HFF-Myc (cell line): ENCODE data around the gene COPZ1.
"Not testable (repeated sequence)": the region's sequence is repeated elsewhere in the genome, so short reads cannot be mapped to it uniquely, and the experiment has no call there.

Experiments
- DNase-seq: peaks from one replicate; pipeline ENCODE4 v3.0.0-alpha.2; 2011; ENCODE audit warnings: low read depth; ENCODE audit errors: extremely low read depth
- H3K4me3 ChIP-seq: replicated peaks from 2 replicates; pipeline ENCODE4 v1.5.1; 2011; ENCODE audit warnings: low read depth, mild to moderate bottlenecking, control low read depth, low read length
- TF ChIP-seq, protein P1 (sequence below): IDR thresholded peaks from 2 replicates; pipeline ENCODE4 v1.5.1; 2012; ENCODE audit warnings: mild to moderate bottlenecking, low read depth, low read length, control low read depth; ENCODE audit errors: missing control alignments

COPZ1 gene

DNA sequence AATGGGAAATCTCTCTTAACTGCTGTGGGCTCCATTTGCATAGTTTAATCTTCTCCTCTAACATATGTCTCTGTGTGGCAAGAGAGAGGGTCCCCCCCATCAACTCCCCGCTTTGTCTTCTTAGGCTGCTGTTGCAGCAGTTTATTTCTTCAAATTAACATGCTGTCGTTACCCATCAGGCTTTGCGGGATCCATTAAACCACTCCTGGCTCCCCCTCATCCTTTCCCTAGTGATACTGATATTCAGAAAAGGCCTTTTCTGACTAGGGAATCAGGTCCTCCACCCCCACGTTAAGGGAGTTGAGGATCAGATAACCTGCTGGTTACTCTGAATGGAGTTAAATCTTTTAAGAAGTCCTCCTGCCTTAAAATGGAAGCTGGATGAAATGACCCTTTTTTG, 24.1 kb downstream of the COPZ1 start:
- H3K4me3 ChIP-seq: no peak overlapping the region
- TF ChIP-seq, protein P1, sequence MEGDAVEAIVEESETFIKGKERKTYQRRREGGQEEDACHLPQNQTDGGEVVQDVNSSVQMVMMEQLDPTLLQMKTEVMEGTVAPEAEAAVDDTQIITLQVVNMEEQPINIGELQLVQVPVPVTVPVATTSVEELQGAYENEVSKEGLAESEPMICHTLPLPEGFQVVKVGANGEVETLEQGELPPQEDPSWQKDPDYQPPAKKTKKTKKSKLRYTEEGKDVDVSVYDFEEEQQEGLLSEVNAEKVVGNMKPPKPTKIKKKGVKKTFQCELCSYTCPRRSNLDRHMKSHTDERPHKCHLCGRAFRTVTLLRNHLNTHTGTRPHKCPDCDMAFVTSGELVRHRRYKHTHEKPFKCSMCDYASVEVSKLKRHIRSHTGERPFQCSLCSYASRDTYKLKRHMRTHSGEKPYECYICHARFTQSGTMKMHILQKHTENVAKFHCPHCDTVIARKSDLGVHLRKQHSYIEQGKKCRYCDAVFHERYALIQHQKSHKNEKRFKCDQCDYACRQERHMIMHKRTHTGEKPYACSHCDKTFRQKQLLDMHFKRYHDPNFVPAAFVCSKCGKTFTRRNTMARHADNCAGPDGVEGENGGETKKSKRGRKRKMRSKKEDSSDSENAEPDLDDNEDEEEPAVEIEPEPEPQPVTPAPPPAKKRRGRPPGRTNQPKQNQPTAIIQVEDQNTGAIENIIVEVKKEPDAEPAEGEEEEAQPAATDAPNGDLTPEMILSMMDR: no peak
- DNase-seq: no peak

DNA sequence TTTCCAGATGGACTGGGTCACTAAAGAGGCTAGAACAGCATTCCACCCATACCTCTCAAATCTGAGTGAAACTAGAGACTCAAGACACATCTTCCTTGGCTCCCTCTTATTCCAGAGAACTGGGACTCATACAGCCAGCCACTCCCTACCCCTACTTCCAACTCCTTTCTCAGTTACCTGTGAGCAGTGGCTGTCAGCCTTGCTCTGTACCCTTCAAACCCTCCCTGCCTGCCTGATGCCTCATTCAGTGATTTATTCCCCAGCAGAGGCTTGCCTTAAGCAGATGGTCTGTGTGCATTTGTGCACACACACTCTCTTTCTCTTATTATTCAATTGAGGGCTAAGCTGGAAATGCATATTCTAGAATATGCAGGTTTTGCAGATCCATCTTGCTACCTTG, 24.7 kb downstream of the COPZ1 start:
- DNase-seq: no peak
- no peak overlapping the region for H3K4me3 ChIP-seq
- TF ChIP-seq, protein P1: no peak

DNA sequence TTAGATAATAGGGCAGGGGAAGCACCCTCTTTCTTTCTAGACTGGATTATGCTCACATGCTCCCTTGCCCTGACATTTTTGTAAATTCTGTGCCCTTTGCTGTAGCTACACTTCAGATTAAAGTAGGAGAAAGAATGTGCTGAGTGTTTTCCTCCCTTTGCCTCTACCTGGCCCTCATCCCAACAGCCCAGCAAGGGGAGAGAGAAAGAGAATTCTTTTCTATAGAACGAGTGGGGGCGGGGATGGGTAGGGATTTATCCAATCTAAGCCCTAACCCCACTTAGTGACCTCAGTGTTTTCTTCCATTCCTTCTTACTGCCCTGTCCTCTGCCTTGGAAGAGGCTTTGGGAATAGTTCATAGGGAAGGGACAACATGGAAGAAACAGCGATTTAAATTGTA, 25.8 kb downstream of the COPZ1 start:
- no peak overlapping the region for H3K4me3 ChIP-seq

DNA sequence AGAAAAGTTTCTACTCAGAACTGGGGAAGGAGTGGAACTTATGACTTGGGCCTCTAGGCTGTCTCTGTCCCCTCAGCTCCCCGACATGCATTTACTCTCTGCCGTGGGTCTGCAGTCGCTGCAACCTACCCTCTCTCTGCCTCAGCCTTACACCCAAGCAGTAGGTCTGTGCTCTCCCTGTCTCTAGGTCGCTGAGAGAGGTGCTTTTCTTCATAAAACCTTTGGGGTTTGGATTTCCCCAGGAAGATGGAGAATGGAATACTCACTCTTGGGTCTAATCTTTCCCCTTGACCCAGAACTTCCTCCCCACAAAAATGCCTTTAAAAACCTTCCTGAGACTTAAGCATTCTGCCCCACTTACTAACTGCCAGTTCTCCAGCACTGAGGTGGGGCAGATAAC, 26.4 kb downstream of the COPZ1 start:
- H3K4me3 ChIP-seq: no peak overlapping the region
- no peak for DNase-seq
- TF ChIP-seq, protein P1: no peak

More for the DNA sequence above, 25.8 kb downstream of the COPZ1 start:
- DNase-seq: no peak
- TF ChIP-seq, protein P1: no peak

DNA sequence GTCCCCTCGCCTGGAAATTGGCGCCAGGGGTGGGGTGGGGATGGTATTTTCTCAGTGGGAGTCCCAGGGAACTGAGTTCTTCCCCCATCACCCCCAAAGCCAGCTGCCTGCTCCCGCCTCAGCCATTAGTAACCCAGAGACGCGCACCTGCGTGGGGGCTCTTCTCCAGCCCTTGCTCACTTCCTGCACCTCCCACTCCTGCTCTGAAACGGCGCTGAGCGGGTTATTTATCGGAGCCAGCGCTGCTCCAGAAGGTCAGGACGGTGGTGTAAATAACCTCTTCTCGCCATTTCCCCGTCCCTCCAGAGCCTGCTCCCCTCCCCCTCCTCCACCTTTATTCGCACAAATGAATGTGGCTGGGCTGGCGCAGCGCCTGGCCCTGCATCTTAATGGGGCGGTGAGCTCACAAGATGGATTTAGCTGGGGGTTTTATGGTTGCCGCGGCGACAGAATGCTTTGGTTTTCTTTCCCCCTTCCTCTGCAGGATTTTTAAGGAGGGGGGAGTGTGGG, 27.1 kb downstream of the COPZ1 start:
- TF ChIP-seq, protein P1: no peak
- no peak for DNase-seq
- H3K4me3 ChIP-seq: peak overlapping the region; percentile 18

DNA sequence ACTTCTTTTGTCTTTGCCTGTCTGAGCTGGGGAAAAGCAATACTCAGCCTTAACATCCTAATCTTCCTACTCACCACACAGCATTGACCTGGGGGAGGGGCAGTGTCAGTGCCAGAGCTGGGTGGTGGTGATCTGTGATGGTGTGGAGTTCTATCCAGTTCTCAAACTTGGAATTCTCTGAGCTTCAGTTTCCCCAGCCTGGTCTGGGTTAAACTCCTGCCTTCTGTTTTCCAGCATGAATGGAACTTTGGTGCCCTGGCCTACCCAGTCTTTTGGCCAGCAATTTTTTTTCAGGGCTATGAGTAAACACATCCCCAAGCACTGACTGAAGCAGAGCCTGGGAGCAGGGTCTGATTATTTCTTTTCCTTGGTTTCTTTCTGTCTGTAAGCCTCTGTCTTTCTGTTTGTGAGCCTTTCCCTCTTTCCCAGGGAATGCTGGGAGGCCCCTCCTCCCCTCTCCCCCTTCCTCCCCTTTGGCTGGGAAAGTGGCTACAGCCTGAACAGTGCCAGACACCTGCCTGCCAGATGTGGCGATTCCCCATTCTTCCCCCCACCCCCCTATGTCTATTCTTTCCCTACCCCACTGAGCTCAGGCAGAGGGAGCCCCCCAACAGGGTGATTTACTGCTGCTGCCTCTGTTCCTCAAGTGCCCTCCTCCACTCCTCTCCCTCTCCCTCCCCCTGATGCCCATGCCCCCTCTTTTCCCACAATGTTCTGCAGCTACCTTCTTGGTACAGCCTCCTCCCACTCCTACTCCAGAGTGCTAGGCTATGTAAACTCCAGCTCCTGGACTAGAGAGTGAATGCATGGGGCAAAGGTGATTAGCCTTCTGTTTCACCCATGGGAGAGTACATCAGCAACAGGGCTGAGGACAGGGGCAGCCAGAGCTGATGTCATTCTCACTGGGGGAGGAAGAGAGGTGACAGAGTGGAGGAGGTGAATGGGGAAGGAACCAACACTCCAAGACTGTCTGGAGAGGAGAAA, 28.3 kb downstream of the COPZ1 start:
- no peak for DNase-seq
- TF ChIP-seq, protein P1: no peak
- peak overlapping the region; percentile 18 for H3K4me3 ChIP-seq

- DNase-seq, H3K4me3 ChIP-seq: not testable (repeated sequence)
These were observed 29.3 kb downstream of the COPZ1 start for GRCh38 chr12:54354271-54354670.
